ENCODE measurements around the gene ERRFI1.
A peak's percentile ranks its signal among the peaks of the same experiment; 100 is the strongest.

ERRFI1 gene

DNA sequence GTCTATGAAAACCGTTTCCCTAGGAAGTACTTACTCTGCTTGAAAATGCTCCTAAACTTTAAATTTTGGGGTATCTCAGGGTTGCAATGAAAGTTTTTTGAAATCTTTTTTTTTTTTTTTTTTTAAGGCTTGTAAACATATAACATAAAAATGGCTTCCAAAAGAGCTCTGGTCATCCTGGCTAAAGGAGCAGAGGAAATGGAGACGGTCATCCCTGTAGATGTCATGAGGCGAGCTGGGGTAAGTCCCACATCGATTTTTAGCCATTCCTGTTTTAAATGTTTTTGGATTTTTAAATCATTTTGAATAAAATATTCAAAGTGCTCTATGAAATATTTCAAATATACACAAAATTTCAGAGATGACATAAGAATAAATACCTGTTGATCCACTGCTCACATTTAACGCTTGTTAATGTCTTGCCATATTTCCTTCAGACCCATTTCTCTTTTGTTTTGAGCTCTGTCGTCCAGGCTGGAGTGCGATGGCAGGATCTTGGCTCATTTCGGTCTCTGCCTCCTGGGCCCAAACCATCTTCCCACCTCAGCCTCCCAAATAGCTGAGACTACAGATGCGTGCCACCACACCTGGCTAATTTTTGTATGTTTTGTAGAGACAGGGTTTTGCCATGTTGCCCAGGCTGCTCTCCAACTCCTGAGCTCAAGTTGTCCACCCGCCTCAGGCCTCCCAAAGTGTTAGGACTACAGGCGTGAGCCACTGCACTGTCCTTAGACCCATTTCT lies 63.3 kb downstream of the ERRFI1 start:
- TF ChIP-seq, protein P1, sequence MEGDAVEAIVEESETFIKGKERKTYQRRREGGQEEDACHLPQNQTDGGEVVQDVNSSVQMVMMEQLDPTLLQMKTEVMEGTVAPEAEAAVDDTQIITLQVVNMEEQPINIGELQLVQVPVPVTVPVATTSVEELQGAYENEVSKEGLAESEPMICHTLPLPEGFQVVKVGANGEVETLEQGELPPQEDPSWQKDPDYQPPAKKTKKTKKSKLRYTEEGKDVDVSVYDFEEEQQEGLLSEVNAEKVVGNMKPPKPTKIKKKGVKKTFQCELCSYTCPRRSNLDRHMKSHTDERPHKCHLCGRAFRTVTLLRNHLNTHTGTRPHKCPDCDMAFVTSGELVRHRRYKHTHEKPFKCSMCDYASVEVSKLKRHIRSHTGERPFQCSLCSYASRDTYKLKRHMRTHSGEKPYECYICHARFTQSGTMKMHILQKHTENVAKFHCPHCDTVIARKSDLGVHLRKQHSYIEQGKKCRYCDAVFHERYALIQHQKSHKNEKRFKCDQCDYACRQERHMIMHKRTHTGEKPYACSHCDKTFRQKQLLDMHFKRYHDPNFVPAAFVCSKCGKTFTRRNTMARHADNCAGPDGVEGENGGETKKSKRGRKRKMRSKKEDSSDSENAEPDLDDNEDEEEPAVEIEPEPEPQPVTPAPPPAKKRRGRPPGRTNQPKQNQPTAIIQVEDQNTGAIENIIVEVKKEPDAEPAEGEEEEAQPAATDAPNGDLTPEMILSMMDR (conservative IDR thresholded peaks at IDR 0.05): no peak
- no peak for TF ChIP-seq ZFX (IDR thresholded peaks at IDR 0.05)
- H3K27ac ChIP-seq: no peak overlapping the region

DNA sequence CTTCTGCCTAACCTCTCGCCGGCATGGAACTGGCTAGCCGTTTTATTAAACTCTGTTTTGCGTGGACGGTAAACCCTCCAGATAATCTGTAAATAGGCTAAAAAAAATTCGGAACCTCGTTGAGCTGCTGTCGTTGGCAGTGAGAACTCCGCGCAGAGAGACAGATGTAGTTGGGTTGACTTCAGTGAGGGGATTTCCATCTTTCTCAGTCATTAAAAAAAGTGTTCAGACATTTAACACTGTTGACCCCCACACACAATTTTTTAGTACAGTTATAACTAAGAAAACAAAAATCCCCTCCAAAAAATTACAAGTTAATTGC lies 64.1 kb downstream of the ERRFI1 start:
- TF ChIP-seq, protein P1 (conservative IDR thresholded peaks at IDR 0.05): no peak
- peak; percentile 56 for TF ChIP-seq ZFX (IDR thresholded peaks at IDR 0.05)
- H3K27ac ChIP-seq: peak overlapping the region; percentile 82

All from C4-2B (cell line).